K562 (cell line): ENCODE results near the gene HIF1A. TPM values are rescaled to one million over a fixed set of nuclear protein-coding genes. Genes with fewer than 3 reads are reported as not detected.
A peak's percentile ranks its signal among the peaks of the same experiment; 100 is the strongest.

Experiments
- ATAC-seq: fragments of 200-7000 bp; cut with Tn5 transposase; 3 replicates; pipeline ENCODE4 v1.9.1; 2020; ENCODE audit warnings: moderate library complexity
- BruUV-seq: library from RNA; stranded (reverse); fragments of 400-500 nt; replicated peaks from 2 replicates; lab custom pipeline; 2021; lab: Mats Ljungman, UMichigan
- CTCF ChIA-PET: fragments of 300-600 bp; formaldehyde crosslinking; extraction: SDS; loops from one replicate; lab custom pipeline; 2021; ENCODE audit warnings: low intra/inter-chr PET ratio; lab: Yijun Ruan, JAX
- POLR2A ChIA-PET: fragments of 300-600, 350-650 bp; sonication (Branson Sonifier 250); formaldehyde crosslinking; extraction: SDS; loops from one replicate; lab custom pipeline; 2021; ENCODE audit warnings: antibody characterized with exemption, inconsistent platforms; lab: Yijun Ruan, JAX
- DNase-seq, 4 experiments: peaks; one replicate each; pipeline versions ENCODE4 v3.0.0 to v3.0.0-alpha.2; 2011 to 2018; ENCODE audit warnings: low spot score in 3 of 4, mixed read lengths in 3 of 4; ENCODE audit errors: extremely low read depth in 1 of 4
- FAIRE-seq: peaks from 2 replicates; lab custom pipeline; 2011; peaks lifted over from hg19 to GRCh38; lab: Jason Lieb, UNC
- H2AFZ ChIP-seq: 2 replicates; pipeline ENCODE4 v1.6.0; 2011; ENCODE audit warnings: low read depth, low read length, control low read depth, inconsistent platforms
- H3K27ac ChIP-seq: fragments of 200-600 bp; 3 replicates; pipeline ENCODE4 v1.8.0; 2011; ENCODE audit warnings: low read depth, mild to moderate bottlenecking, control low read depth, inconsistent platforms, low read length, moderate library complexity, mixed read lengths; ENCODE audit errors: extremely low read depth
- H3K27me3 ChIP-seq, 2 experiments: fragments of 300-600 bp in 1 of 2; 2 replicates in 1 of 2; 3 replicates in 1 of 2; pipeline versions ENCODE4 v1.6.0 to v1.8.0; 2011; ENCODE audit warnings: inconsistent platforms in 2 of 2, low read length in 2 of 2, mild to moderate bottlenecking in 1 of 2, mixed read lengths in 1 of 2, moderate library complexity in 1 of 2; ENCODE audit not compliant: control insufficient read depth in 2 of 2, insufficient read depth in 2 of 2
- H3K36me3 ChIP-seq: fragments of 300-600 bp; 3 replicates; pipeline ENCODE4 v1.8.0; 2011; ENCODE audit warnings: mild to moderate bottlenecking, low read length, inconsistent platforms; ENCODE audit not compliant: control insufficient read depth, insufficient read depth
- H3K4me1 ChIP-seq, 2 experiments: fragments of 200-600 bp in 1 of 2; replicated peaks in 1 of 2; 2 replicates in 1 of 2; 3 replicates in 1 of 2; pipeline versions ENCODE4 v1.5.1 to v1.8.0; 2011; ENCODE audit warnings: inconsistent platforms in 2 of 2, low read length in 2 of 2, mild to moderate bottlenecking in 1 of 2, mixed read lengths in 1 of 2, moderate library complexity in 1 of 2; ENCODE audit not compliant: control insufficient read depth in 2 of 2, insufficient read depth in 2 of 2
- H3K4me2 ChIP-seq: 2 replicates; pipeline ENCODE4 v1.6.1; 2011; ENCODE audit warnings: low read length, control low read depth, inconsistent platforms, mixed read lengths; ENCODE audit not compliant: insufficient read depth
- H3K4me3 ChIP-seq: fragments of 200-600 bp; sonication (generic), shearing (Covaris generic); 2 replicates; pipeline ENCODE4 v1.5.1; 2016; ENCODE audit warnings: control low read depth, inconsistent platforms
- H3K79me2 ChIP-seq: fragments of 200-600 bp; 3 replicates; pipeline ENCODE4 v1.8.0; 2011; ENCODE audit warnings: low read length, inconsistent platforms; ENCODE audit not compliant: control insufficient read depth, insufficient read depth
- H3K9ac ChIP-seq, 2 experiments: 2 replicates each; pipeline versions ENCODE4 v1.6.0 to v1.6.1; 2011; ENCODE audit warnings: low read depth in 2 of 2, low read length in 2 of 2, control low read depth in 1 of 2, inconsistent platforms in 1 of 2, mild to moderate bottlenecking in 1 of 2, mixed read lengths in 1 of 2; ENCODE audit not compliant: insufficient read depth in 1 of 2
- H3K9me1 ChIP-seq: one replicate; pipeline ENCODE4 v1.6.0; 2011; ENCODE audit warnings: inconsistent platforms, mild to moderate bottlenecking, low read length, moderate library complexity; ENCODE audit not compliant: control insufficient read depth, insufficient read depth
- H3K9me3 ChIP-seq: replicated peaks from 2 replicates; pipeline ENCODE4 v1.5.1; 2011; ENCODE audit warnings: low read depth, low read length, inconsistent platforms; ENCODE audit not compliant: control insufficient read depth, insufficient read depth
- H4K20me1 ChIP-seq: replicated peaks from 2 replicates; pipeline ENCODE4 v1.6.1; 2011; ENCODE audit warnings: low read length, inconsistent platforms, mixed read lengths; ENCODE audit not compliant: control insufficient read depth, insufficient read depth
- EP400 ChIP-seq: fragments of 450-650 bp; IDR thresholded peaks from 2 replicates; pipeline ENCODE4 v1.6.1; 2017; ENCODE audit warnings: antibody characterized with exemption, mild to moderate bottlenecking, moderate library complexity
- FOXK2 ChIP-seq, 2 experiments: fragments of 450-650 bp; IDR thresholded peaks in 1 of 2; conservative IDR thresholded peaks in 1 of 2; 2 replicates each; pipeline ENCODE4 v1.6.1; 2016; ENCODE audit warnings: low read depth in 2 of 2, mild to moderate bottlenecking in 1 of 2
- FUS ChIP-seq: fragments of 200-400 bp; formaldehyde crosslinking; optimal IDR thresholded peaks from 2 replicates; pipeline ENCODE3; 2017; ENCODE audit warnings: low read depth, low read length
- GABPA ChIP-seq: fragments of 200-800 bp; sonication (Bioruptor generic); conservative IDR thresholded peaks from 2 replicates; pipeline ENCODE4 v1.6.1; 2016; ENCODE audit warnings: low read depth, missing genetic modification characterization, missing compliant biosample characterization
- GTF2F1 ChIP-seq: IDR thresholded peaks from 2 replicates; pipeline ENCODE4 v1.6.1; 2011; ENCODE audit warnings: low read depth, low read length, improper control_type of control experiment
- ILF3 ChIP-seq: fragments of 450-650 bp; IDR thresholded peaks from 2 replicates; pipeline ENCODE4 v1.6.1; 2018; ENCODE audit warnings: antibody characterized with exemption, mild to moderate bottlenecking, moderate library complexity, borderline replicate concordance
- KDM1A ChIP-seq, 2 experiments: fragments of 450-650 bp; IDR thresholded peaks; 2 replicates each; pipeline ENCODE4 v1.6.1; 2016; ENCODE audit warnings: mild to moderate bottlenecking in 2 of 2
- KLF13 ChIP-seq: fragments of 450-650 bp; IDR thresholded peaks from 2 replicates; pipeline ENCODE4 v1.6.1; 2016; ENCODE audit warnings: missing genetic modification characterization, low read depth, mild to moderate bottlenecking, missing compliant biosample characterization, moderate library complexity, borderline replicate concordance
- MCM7 ChIP-seq, 2 experiments: fragments of 450-650 bp; IDR thresholded peaks; 2 replicates each; pipeline ENCODE4 v1.6.1; 2016 to 2018
- MEIS2 ChIP-seq: fragments of 450-650 bp; IDR thresholded peaks from 2 replicates; pipeline ENCODE4 v1.6.1; 2014; ENCODE audit warnings: mild to moderate bottlenecking; ENCODE audit not compliant: partially characterized antibody
- NELFE ChIP-seq: IDR thresholded peaks from 2 replicates; pipeline ENCODE4 v1.6.1; 2011; ENCODE audit warnings: mild to moderate bottlenecking; ENCODE audit not compliant: insufficient read depth, insufficient read length
- NR2C2 ChIP-seq, 2 experiments: fragments of 200-800 bp in 1 of 2; sonication (Bioruptor generic) in 1 of 2; sonication (generic) in 1 of 2; formaldehyde crosslinking in 1 of 2; IDR thresholded peaks; 2 replicates each; pipeline versions ENCODE4 v1.6.1 to v1.8.0; 2016 to 2022; ENCODE audit warnings: mild to moderate bottlenecking in 1 of 2, missing compliant biosample characterization in 1 of 2, missing genetic modification characterization in 1 of 2, missing genetic modification reagents in 1 of 2
- NR3C1 ChIP-seq: sonication (generic); formaldehyde crosslinking; IDR thresholded peaks from 2 replicates; pipeline ENCODE4 v1.8.1; 2022; ENCODE audit warnings: missing genetic modification reagents
- PBX2 ChIP-seq, 2 experiments: IDR thresholded peaks in 1 of 2; conservative IDR thresholded peaks in 1 of 2; 2 replicates each; pipeline ENCODE4 v1.6.1; 2016; ENCODE audit warnings: low read depth in 2 of 2, mild to moderate bottlenecking in 1 of 2, missing compliant biosample characterization in 1 of 2, missing genetic modification characterization in 1 of 2, moderate library complexity in 1 of 2
- SAFB ChIP-seq: fragments of 200-400 bp; formaldehyde crosslinking; IDR thresholded peaks from 2 replicates; pipeline ENCODE4 v1.6.1; 2017; ENCODE audit warnings: low read depth, low read length, borderline replicate concordance
- SMAD4 ChIP-seq: fragments of 250-450 bp; sonication (Bioruptor Pico); conservative IDR thresholded peaks from 2 replicates; pipeline ENCODE4 v1.8.0; 2021; ENCODE audit warnings: inconsistent platforms, mild to moderate bottlenecking, moderate library complexity
- ZNF253 ChIP-seq: fragments of 250-450 bp; sonication (Bioruptor Pico); conservative IDR thresholded peaks from 2 replicates; pipeline ENCODE4 v1.6.1; 2021; ENCODE audit warnings: mild to moderate bottlenecking
- WGBS: fragments of 100-300 bp; shearing (Covaris generic); methylation state at CpG from one replicate; pipeline ENCODE4 v1.1.6; 2016; ENCODE audit warnings: low coverage, mixed read lengths; ENCODE audit not compliant: insufficient coverage; ENCODE audit errors: missing lambda C conversion rate; 5-methylcytosine and 5-hydroxymethylcytosine counted together
- in situ Hi-C: fragments of 300-500 bp; cut with MboI; formaldehyde crosslinking; loops from 4 replicates; pipeline ENCODE4 v1.15.0; 2018; ENCODE audit warnings: inconsistent platforms, mixed read lengths
- intact Hi-C: fragments of 100-400 bp; cut with micrococcal nuclease; formaldehyde crosslinking; loops from 2 replicates; pipeline ENCODE4 v1.14.2; 2022
- polyA plus RNA-seq, 8 experiments: library from polyadenylated mRNA; depleted of rRNA in 4 of 8; stranded (reverse) in 5 of 8; unstranded in 3 of 8; fragments of >200 nt; fragmentation: Nextera tagmentation in 2 of 8; fragmentation: Illumina TruSeq in 1 of 8; extraction: Ambion mirVana in 2 of 8; extraction: Trizol in 1 of 8; gene quantifications; 2 replicates each; pipeline versions ENCODE4 v1.2.1 to v1.2.3, GENCODE V29; 2011 to 2014; ENCODE audit warnings: inconsistent platforms in 1 of 8, missing spikeins in 1 of 8
- total RNA-seq, 7 experiments: library from RNA; depleted of rRNA in 6 of 7; stranded (reverse); fragments of >200 nt in 6 of 7; fragmentation: Illumina TruSeq in 2 of 7; extraction: Trizol in 2 of 7; gene quantifications; 2 replicates each; pipeline versions ENCODE4 v1.2.1 to v1.2.3, GENCODE V29; 2011 to 2021; ENCODE audit warnings: low replicate concordance in 1 of 7

The HIF1A gene
- total and polyA plus RNA-seq, 9 of the 15 experiments (the other 6 are each of a cell fraction or from before 2014, with no cell fraction given): 5.9 to 35.3 (median 24.2) TPM

DNA sequence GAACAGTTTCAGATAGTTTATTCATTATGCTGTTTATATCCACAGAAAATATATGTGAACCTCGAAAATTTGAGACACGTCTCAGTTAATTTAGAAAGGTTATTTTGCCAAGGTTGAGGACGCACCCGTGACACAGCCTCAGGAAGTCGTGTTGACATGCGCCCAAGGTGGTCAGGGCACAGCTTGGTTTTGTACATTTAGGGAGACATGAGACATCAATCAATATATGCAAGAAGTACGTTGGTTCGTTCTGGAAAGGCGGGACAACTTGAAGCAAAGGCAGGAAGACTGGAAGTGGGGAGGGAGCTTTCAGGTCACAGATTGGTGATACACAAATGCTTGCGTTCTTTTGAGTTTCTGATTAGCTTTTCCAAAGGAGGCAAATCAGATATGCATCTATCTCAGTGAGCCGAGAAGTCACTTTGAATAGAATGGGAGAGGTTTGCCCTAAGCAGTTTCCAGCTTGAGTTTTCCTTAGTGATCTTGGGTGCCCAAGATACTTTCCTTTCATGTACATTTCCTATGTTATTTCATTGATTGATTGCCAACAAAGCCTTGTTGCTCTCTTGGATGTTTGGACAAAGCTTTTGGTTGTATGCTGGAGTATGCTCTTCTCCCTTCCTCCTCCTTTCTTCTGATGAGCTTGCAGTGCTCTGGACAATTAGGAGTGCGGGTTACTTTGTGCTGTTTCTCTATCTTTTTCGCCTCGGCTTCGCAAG, 70.1 kb downstream of the HIF1A start:
- H3K79me2 ChIP-seq: peaks cover 49% of the 10 kb centered on the region
- no peaks in the 10 kb centered on the region for H3K9me3 ChIP-seq
- in situ Hi-C loops (no loop called here), intact Hi-C loops (no loop called here)
- H4K20me1 ChIP-seq: no peaks in the 10 kb centered on the region
- DNase-seq: peak in 1 of 4 experiments; percentile 56
- BruUV-seq: no TSS peak
- CTCF ChIA-PET: no interaction called here
- H3K4me3 ChIP-seq: peak overlapping the region; percentile 77
- peak overlapping the region; percentile 56 to 72; a peak in 3 of 4 replicates for H3K9ac ChIP-seq
- no peaks in the 10 kb centered on the region for H3K9me1 ChIP-seq
- WGBS: 14% methylated on average over 15 of the region's 15 CpGs
- FAIRE-seq: peak; percentile 74
- POLR2A ChIA-PET: interaction anchor here (1.7 kb wide), 1 partner anchor 18 kb away, joined by 5 read pairs; no protein-coding TSS in a partner anchor
- peaks cover 0 to 5% of the 10 kb centered on the region in 2 experiments; a peak in 2 of 5 replicates for H3K4me1 ChIP-seq
- H3K27ac ChIP-seq: peak overlapping the region; percentile 86
- H2AFZ ChIP-seq: peak overlapping the region; percentile 34
- peaks cover 35% of the 10 kb centered on the region; the same call in 2 of the 3 replicates for H3K36me3 ChIP-seq
- ATAC-seq: no peak
- peak overlapping the region; percentile 98 for H3K4me2 ChIP-seq
- no peaks in the 10 kb centered on the region; a peak in 1 of 5 replicates for H3K27me3 ChIP-seq
- TF ChIP-seq NR2C2 (CRISPR knock-in tag; IDR thresholded peaks at IDR 0.05) (no peak), NR2C2 (tag; IDR thresholded peaks at IDR 0.05) (peak; percentile 32; the same call in 1 of the 2 replicates), SMAD4 (CRISPR knock-in tag) (no peak), ZNF253 (CRISPR knock-in tag) (no peak), GABPA (tag) (0 out of 2 replicates have a peak, but pooled peaks have one; percentile 15), KLF13 (tag) (no peak), NR3C1 (CRISPR knock-in tag) (no peak), FUS (no peak), EP400 (0 out of 2 replicates have a peak, but pooled peaks have one; percentile 20), PBX2 (CRISPR knock-in tag; IDR thresholded peaks at IDR 0.05; ENCODE audit: low read depth) (no peak), PBX2 (tag; conservative IDR thresholded peaks at IDR 0.05; ENCODE audit: low read depth) (peak; percentile 81), ILF3 (no peak), SAFB (no peak), FOXK2 (conservative IDR thresholded peaks at IDR 0.05 in 1 of 2, IDR thresholded peaks at IDR 0.05 in 1 of 2; ENCODE audit: low read depth in 2 of 2) (peak; percentile 33 to 34; a peak in 1 of 4 replicates), KDM1A (IDR thresholded peaks at IDR 0.05) (no peak), NELFE (no peak), MEIS2 (peak; percentile 85), GTF2F1 (no peak), MCM7 (IDR thresholded peaks at IDR 0.05) (no peak)
